GM19452 (cell line): Measurements from ENCODE around the gene RNF220.

ENCODE experiments used
- ATAC-seq: cut with Tn5 transposase; IDR thresholded peaks from one replicate; pipeline ENCODE4 v1.9.1; 2021; ENCODE audit not compliant: unreplicated experiment

RNF220 gene

DNA sequence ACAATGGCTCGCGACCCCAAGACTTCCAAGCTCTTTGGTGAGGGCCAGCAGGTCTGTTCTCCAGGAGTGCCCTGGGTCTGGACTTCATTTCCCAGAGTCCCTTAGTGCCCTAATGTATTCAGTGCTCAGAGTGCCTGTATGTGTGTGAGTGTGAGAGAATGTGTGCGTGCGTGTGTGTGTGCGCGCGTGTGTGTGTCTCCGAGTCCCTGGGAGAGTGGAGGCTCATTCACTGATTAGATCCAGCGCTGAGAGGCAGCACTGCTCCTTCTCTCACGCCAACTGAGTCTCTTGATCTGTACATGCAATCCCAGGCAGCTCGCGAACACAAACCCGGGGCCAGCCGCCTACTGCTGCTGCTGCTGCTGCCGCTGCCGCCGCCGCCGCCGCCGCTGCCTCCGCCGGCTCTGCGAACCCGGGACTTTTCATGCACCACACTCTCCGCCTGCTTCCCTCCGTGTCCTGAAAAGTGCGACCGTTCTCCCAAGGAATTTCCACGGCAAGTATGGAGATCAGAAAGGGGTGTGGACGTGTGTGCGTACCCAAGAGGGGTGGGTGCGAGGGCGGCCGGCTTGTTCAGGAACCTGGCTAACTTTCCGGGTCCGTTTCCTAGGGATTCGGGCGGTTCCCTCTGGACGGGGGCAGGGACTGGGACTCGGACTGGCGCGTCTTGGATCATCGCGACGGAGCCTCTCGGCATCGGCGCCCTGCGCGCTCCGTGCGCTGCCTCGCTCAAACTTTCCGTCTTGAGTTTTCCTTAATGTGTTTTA is at the start of gene RNF220:
TSS of gene RNF220 (plus strand) at position 225 of the 767 bp plus-strand sequence.
- no peak for ATAC-seq

DNA sequence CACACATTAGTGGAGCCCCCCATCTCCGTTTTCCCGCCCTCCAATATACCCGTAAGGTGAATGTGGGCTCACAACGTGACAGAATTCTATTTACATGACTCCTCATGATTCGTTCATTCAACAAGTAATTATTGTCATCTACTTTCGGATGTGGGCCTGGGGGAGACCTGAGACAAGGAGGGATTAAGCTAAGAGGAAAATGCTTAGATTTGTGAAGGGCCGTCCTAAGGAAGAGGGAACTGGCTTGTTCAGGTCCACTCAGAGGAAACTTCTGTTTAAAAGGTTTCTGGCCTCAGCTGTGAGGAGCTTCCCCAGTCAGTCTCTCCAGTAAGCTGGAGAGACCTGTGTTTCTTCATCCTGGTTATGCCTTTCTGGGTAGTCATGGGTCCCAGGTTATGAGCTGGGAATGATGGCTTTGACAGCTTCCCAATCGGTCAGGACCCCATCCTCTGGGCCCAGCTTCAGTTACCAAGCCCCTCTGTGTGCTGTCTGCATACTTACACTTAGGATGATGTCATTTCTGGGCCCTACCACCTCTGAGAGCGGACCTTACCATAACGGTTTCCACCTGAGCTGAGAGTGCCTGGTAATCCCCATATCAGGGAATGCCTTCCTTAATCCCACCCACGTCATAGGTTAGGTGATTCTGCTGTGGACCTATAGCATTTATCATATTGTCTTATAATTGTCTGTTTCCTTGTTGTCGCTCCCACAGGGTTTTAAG is 49.3 kb upstream of the RNF220 start:
- ATAC-seq = no peak

DNA sequence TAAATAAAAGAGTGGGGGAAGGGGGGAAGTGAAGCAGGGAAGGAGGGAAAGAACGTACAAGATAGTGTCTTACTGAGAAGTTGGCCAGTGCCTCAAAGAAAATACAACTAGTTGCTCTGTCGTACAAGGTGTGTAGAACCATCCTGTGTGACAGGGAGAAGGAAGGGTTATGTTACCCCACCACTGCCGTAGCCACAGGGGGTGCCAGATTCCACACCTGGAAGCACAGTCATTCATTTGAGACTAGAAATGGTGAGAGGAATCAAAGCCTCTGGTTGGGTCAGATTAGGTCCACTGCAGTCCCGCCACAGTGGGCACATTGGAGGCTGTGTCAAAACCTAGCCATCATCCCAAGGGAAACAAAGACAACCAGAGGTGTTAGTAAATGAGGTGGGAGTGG is 47.3 kb upstream of the RNF220 start:
- no peak for ATAC-seq

DNA sequence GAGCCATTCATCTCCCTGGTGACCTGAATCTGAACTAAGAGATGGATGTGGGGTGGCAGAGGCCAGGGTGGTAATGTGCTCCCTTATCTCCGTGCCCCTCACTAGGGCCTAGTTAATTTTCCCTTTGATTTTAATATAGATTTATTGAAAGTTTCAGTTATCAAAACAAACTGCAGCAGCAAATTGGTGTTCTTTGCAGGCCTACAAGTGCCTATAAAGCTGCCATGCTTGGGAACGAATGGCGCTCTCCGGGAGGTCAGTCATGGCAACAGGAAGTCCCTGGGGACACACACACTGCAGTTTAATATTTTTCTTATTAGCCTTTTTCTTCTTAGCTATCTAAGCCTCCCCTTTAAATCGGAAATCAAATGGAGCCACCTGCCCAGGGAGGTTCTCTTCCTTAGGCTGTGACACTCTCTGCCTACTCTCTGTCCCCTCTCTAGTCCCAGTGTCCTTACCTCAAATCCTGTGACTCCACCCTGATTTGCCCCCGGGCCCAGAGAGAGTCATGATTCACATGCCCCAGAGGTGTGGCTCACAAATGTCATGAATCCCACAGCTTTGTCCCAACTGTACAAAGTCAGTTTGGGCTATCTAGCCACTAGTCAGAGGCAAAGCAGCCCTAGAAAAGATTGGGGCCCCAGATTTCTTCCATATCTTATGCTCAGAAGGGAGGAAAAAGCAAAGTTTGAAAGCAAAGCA is 45.7 kb upstream of the RNF220 start:
- no peak for ATAC-seq

DNA sequence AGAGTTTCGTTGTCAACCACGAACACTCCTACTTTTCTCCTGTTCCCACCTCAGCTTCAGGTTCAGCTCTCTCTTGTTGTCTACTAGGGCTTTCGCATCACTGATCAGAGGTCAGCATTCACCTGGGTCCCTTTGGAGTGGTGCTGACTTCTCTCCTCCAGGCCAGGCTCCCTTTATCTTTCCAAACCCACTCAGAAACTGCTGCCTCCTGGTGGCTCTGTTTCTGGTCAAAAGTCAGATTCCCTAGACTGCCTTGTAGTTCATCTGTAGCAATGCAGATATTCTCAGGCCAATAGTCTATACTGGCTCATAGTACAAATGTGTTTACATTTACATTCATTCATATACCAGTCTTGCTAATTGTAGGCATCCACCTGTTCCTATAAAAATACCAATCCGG is 43.6 kb upstream of the RNF220 start:
- no peak for ATAC-seq

DNA sequence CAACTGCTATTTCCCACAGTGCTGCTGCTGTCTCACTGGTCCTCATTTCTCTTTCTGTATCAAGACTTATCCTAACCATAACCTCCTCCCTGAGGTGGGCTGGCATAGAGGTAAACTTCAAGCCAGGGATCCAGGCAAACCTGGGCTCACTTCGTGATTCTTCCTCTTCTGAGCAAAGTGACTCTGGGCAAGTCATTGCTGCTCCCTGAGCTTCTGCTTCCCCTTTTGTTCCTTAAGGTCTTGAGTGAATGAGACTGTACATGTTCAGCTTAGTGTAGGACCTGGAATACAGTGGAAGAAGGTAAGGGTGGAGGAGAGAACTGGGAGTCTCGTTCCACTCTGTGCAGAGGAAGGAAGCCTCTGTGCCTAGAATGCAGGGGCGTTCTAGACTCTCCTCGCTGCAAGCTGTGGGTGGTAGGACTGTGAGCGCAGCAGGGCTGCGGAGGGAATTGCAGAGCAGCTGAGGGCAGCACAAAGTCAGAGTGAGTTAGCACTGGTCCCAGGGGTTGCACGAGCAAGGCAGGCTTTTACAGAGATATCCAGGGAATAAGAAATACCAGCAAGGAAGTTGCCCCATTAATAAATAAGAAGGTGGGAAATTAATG is 38.6 kb upstream of the RNF220 start:
- ATAC-seq = no peak

DNA sequence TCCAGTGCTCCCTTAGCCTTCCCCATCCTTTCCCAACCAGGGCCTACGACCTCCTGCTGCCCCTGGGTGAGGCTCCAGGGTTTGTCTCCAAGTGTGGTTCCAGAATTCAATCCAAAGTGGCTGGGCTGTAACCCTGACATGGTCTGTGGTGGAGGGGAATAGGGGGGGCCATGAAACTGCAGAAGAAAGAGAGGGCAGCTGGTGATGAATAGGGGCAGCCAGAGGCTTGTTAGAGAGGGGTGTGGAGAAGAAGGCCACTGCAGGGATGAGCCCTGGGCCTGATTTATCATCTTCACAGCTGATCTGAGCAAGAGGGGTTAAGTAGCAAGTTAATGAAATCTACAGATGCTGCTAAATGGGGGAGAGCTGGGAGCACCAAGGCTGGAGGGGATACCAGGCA is 37.1 kb upstream of the RNF220 start:
- no peak for ATAC-seq

DNA sequence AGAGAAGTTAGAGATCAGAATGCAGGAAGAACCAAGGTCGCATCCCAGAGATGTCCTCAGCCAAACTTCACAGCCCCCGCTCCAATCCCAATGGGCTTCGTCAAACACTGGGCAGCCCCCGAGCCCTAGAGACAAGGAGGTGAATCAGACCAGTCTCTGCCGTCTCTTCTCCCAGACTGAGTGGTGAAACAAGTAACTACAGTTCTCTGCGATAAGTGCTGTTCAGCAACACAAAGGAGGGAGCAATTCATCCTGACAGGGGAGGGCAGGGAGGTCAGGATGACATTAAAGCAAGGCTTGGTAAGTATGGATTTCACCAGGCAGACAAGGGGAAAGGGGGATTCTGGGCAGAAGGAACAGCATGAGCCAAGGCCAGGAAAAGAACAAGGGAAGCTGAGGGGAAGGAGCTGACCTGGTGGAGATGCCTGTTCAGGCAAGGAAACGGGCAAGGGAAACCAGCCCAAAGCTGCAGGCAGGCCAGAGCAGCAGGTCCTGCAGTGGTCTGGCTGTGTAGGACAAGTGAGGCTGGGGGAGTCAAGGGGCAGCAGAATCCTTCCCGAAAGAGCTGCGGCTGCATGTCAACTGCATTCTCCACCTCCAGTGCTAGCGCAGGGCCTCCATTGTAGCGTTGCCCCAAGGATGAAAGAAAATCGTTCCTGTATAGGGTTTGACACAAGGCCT is 36.4 kb upstream of the RNF220 start:
- ATAC-seq = no peak

DNA sequence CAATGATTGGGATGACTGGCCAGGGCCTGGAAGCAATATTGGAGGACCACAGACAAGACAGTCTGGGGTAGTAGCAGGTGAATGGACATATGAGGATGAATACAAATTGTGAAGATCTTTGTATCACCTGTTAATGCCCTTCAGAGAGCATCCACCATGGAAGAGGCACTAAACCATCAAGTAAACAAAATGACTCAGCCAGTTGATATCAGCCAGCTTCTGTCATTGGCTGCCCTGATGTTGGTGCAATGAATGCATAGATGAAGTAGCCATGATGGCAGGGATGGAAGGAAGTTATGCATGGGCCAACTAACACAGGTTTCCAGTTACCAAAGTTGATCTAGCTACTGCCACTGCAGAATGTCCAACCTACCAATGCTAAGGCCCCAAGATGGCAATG is 33.8 kb upstream of the RNF220 start:
- ATAC-seq = no peak

DNA sequence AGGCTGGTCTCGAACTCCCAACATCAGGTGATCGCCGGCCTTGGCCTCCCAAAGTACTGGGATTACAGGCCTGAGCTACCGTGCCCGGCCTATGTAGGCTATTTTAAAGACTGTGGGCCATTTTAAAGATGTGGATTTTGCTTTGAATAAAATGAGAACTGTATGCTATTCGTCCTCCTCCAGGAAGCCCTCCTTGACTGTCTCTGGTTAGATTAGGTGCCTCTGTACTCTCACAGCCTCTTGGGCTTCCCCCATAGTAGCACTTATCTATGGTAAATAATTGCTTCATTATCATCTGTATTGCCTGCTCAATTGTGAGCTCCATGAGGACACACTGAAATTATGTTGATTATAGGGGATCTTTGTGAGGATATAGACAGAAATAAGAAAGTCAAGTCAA is 29.5 kb upstream of the RNF220 start:
- no peak for ATAC-seq

DNA sequence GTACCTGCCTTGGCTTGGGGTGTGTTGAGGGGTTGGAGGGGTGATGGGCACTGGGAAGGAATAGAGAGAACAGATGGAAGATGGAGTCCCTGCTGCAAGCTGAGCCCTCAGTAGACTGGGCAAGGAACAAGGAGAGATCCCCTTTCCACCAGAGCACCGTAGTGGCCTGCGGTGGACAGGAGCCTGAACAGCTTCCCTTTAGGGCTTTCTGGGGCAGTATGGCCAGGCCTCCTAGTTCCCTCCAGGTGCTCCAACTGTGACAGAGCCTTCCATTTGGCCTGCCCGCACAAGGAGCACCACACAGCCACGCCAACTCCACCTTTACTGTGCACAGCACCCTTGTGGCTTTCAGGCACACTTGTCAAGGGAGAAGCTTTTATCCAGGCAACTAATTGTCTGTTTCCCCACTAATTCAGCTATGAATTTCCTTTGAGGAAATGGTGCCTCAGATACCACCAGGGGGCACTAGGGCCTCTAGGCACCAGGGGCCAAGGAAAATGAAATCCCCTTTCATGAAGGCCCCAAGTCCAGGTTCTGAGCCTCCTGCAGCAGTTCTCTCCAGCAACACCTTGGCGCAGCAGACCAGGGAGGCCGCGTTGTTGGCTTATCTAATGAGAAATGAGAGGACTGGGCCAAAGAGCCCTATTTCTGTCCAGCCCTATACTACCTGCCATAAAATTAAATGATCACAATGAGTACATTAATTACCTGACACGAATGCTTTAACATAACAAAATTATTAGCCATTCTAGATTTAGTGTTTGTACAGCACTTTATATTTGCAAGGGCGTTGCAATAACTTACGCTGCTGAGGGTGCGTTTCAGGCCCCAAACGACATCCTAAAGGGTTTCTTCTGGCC is 26.9 kb upstream of the RNF220 start:
- ATAC-seq = no peak

DNA sequence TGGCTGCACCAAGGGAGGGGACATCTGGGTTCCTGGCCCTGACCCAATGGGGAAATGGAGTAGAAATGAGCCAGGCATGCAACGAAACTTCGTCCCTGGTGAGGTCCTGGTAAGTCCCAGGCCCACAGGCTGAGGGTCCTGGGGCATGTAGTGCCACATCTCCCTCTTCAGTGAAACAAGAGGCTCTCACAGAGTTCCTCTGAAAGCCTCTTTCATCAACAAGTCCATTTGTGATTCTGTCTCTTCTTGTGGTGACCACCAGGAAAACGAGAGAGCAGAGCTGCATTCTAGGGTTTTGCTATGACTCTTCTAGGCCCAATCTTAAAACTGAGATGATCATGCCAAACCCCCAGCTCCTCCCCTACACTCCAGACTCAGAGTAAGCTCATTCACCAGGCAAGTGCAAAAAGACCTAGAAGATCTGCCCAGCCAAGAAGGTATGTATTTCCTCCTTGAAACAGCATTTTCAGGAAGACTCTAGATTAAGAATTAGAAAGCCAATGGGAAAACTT is 24.3 kb upstream of the RNF220 start:
- ATAC-seq = no peak

DNA sequence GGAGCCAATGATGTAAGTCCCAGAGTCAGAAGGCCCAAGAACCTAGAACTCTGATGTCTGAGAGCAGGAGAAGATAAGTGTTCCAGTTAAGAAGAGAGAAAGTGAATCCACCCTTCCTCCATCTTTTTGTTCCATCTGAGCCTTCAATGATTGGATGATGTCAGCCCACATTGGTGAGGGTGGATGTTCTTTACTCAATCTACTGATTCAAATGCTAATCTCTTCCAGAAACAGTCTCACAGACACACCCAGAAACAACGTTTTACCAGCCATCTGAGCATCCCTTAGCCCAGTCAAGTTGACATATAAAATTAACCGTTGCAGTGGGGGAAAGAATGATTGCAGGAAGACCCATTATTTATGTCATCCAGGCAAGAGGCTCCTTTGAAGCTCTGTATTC is 16.5 kb upstream of the RNF220 start:
- ATAC-seq = no peak

DNA sequence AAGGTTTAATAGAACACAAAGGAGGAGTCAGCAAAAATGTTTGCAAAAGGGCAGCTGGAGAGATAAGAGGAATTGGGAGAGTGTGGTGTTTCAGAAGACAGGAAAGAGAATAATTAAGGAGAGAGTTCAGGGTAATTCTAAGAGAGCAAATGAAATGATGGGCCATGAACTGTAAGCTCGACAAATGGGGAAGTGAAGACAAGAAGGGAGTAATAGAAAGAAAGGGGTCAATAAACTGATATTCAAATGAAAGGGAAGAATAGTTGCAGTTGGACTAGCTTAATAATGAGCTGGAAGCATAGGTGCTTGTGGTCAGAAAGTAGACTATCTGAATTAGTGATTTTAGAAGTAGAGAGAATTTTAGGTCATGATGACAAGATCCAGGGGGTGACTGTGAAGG is 15.6 kb upstream of the RNF220 start:
- ATAC-seq = no peak

DNA sequence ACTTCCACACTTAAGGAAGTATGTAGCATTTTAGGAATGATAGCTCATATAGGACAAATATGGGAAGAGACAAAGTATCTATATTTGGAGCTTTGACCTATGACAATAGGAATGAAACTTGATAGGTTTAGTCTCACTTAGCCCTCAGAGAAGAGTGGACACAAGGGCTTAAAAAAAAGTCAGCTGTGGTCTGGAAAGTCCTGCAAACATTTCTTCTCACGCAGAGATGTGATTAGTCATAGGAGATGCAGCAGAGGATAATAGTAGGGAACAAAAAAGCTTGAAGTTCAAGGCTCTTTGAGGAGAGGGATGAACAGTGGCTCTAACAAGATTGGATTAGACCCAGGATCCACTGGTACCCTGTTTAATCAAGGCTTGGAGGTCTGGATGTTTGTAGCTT is 14.8 kb upstream of the RNF220 start:
- ATAC-seq = no peak

DNA sequence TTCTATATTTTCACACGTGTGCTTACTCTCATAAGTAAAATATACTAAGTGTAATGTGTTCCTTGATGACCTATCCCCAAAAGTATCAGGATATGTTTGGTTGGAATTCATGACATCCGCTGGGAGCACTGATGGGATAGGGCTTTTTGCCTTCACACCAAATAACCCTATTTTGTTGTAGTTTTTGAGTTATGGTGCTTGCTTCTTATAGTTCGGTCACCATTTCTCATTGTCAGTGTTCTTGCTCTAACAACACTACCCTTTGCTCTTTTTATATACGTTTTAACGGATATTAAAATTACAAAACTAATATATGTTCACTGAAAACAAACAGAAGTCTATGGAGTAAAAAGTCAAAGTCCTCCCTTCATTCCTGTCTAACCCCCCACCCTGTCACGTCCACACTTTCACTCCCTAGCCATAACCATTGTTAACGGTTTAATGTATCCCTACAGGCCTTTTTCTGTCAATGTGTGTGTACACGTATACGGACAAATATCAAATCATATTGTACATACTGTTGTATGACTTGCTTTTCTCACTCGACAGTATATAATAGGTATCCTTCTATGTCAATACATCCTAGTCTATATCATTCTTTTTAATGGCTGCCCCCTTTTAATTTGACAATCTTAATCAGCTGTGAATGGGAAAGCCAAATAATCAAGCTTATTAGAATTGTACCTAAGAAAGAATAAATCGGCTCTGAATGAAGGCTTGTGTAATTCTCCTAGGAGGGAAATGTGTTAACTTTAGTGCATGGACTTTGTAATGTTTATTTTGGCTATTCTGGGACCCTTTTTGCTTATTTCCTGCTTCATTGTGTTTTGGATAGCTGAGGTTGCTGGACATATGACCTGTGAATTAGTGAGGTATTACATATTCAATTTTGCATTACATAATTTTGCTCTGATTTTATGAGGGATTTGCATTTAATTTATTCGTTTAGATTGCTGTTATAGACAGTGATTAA is 3.5 kb upstream of the RNF220 start:
- no peak for ATAC-seq

DNA sequence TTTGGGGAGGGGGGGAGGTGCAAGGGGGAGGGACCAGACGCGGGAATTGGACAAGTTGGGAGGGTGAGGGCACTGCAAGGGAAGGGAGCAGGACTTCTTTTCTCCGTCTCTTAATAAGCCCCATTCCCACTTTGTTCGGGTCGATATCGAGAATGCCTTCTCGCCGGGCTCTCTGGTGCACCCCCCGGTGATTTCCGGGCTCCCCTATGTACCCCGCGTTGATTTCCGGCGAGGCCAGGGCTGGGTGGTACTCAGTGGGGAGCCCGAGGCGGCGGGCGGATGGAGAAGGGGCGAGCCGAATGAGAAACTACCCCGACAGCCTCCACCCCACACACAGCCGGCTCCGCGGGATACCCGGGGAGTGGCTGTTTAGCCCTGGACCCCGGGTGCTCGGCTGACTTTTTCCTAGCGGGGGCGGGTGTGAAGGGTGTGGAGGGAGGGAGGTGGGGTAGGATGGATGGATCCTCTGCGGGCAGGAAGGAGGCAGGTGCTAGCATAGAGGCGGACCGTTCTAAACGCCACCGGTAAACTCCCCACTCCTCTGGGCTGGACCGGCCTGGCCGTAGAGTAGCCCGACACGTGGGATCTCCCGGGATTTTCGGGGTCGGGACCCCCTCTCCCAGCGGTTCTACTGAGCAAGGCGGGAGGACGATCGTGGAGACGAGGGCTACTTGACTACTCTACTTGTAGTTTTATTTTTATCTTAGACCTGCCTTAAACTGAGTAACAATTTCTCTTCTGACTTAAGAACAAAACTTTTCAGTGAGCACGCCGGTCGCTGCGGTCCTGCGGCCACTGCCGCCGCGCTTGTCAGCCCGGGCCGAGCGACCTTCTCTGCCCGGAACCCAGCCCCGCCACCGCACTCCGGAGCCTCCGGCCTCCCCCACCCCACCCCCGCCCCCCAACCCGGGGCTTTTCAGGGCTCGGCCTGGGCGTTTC is 1.0 kb downstream of the RNF220 start:
- no peak for ATAC-seq
